ENCODE measurements around the gene SUPT4H1.

The SUPT4H1 gene

DNA sequence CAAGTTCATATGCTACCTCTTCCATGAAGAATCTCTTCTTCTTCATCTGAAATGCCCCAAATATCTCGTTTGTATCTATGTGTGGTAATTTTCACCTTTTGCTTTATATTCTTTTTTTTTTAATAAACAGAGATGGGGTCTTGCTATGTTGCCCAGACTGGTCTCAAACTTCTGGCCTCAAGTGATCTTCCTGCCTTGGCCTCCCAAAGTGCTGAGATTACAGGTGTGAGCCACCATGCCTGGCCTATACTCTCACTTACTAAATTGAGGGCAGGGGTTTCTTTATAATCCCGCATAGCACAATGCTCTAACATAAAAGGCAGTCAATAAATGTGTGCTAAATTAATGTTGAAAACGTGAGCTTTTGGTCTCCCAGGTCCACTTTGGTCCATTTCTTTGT lies 34.7 kb upstream of the SUPT4H1 start:
- POLR2A ChIA-PET = no interaction called here
- WGBS (ENCODE audit: insufficient coverage) = 90% methylated on average over 1 of the region's 3 CpGs

DNA sequence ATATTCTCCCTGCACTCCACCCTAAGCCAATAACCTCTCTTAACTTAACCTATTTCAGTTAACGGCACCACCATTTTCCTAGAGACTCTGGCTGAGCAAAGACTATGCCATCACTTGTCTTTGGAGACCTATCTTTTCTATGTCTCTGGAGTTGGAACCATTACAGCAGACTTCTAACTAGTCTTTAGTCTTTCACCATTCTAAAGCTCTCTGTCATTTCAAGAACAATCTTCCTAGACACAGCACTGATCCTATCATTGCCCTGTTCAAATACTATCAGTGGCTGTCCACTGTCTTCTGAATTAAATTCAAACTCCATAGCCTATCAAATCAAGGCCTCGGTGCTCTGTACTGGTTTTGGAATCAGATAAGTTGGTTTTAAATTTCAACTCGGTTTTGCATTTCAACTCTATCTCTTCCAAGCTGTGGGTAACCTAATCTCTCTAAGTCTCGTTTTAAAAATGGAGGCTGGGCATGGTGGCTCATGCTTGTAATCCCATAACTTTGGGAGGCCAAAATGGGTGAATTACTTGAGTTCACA lies 33.4 kb upstream of the SUPT4H1 start:
- Histone ChIP-seq H3K36me3 (ENCODE audit: control insufficient read depth in 4 of 4, insufficient read depth in 4 of 4, low read length in 3 of 4) (no peaks in the 10 kb centered on the region), H3K4me3 (ENCODE audit: control insufficient read depth in 1 of 7, extremely low read depth in 1 of 7, insufficient read depth in 4 of 7, low read depth in 2 of 7, low read length in 6 of 7) (no peak overlapping the region), H3K9me3 (ENCODE audit: control extremely low read depth in 1 of 5, control insufficient read depth in 4 of 5, insufficient read depth in 2 of 5, low read depth in 1 of 5, low read length in 4 of 5) (peaks cover 0 to 1% (median 0%) of the 10 kb centered on the region in 5 experiments), H3K4me1 (ENCODE audit: control extremely low read depth in 1 of 4, control insufficient read depth in 4 of 4, insufficient read depth in 4 of 4, low read length in 3 of 4) (peaks cover 0 to 11% (median 5%) of the 10 kb centered on the region in 4 experiments), H3K27me3 (replicated peaks in 2 of 5; ENCODE audit: control insufficient read depth in 4 of 5, insufficient read depth in 5 of 5, low read length in 4 of 5) (no peaks in the 10 kb centered on the region), H3K27ac (ENCODE audit: insufficient read depth in 1 of 2, low read depth in 1 of 2, low read length in 2 of 2, poor library complexity in 1 of 2, severe bottlenecking in 2 of 2) (no peak overlapping the region)
- ChIA-PET CTCF (interaction anchor here (1.0 to 2.1 kb wide), 2 partner anchors 10 to 48 kb away, joined by 3 to 4 read pairs; no protein-coding TSS in a partner anchor), POLR2A (no interaction called here)
- DNase-seq = no peak
- WGBS (ENCODE audit: insufficient coverage) = 96% methylated on average over 3 of the region's 4 CpGs

More for the DNA sequence above, 34.7 kb upstream of the SUPT4H1 start:
- Histone ChIP-seq H3K27ac (ENCODE audit: insufficient read depth in 1 of 2, low read depth in 1 of 2, low read length in 2 of 2, poor library complexity in 1 of 2, severe bottlenecking in 2 of 2) (no peak overlapping the region), H3K9me3 (ENCODE audit: control extremely low read depth in 1 of 5, control insufficient read depth in 4 of 5, insufficient read depth in 2 of 5, low read depth in 1 of 5, low read length in 4 of 5) (peaks cover 0 to 1% (median 0%) of the 10 kb centered on the region in 5 experiments), H3K36me3 (ENCODE audit: control insufficient read depth in 4 of 4, insufficient read depth in 4 of 4, low read length in 3 of 4) (no peaks in the 10 kb centered on the region), H3K27me3 (replicated peaks in 2 of 5; ENCODE audit: control insufficient read depth in 4 of 5, insufficient read depth in 5 of 5, low read length in 4 of 5) (no peaks in the 10 kb centered on the region), H3K4me1 (ENCODE audit: control extremely low read depth in 1 of 4, control insufficient read depth in 4 of 4, insufficient read depth in 4 of 4, low read length in 3 of 4) (peaks cover 0 to 17% (median 5%) of the 10 kb centered on the region in 4 experiments), H3K4me3 (ENCODE audit: control insufficient read depth in 1 of 7, extremely low read depth in 1 of 7, insufficient read depth in 4 of 7, low read depth in 2 of 7, low read length in 6 of 7) (no peak overlapping the region)
- CTCF ChIA-PET = no interaction called here
- no peak for DNase-seq

DNA sequence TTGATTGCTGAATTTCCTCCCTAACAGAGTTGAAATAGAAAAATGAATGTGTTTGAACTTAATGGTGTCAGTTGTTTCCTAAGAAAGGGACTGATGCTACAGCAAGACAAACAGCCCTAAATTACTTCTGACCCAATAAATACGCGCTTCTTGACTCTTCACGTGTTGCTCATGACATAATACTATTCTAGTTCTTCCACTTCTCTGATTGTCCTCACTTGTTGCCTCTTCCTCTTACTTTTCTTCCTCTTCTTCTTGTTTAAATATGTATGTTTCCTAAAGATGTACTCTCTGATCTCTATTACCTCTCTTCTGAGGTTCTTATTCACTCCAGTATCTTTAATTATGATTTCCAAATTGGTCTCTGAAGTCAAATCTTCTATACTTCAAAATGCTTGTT lies 32.9 kb upstream of the SUPT4H1 start:
- CTCF ChIA-PET = interaction anchor here (0.6 to 2.1 kb wide), 4 partner anchors 10 to 158 kb away, joined by 3 to 4 read pairs (median 4); partner anchors contain the start of gene RNF43
- DNase-seq = no peak
- Histone ChIP-seq H3K9me3 (ENCODE audit: control extremely low read depth in 1 of 5, control insufficient read depth in 4 of 5, insufficient read depth in 2 of 5, low read depth in 1 of 5, low read length in 4 of 5) (peaks cover 0 to 1% (median 0%) of the 10 kb centered on the region in 5 experiments), H3K4me3 (ENCODE audit: control insufficient read depth in 1 of 7, extremely low read depth in 1 of 7, insufficient read depth in 4 of 7, low read depth in 2 of 7, low read length in 6 of 7) (no peak overlapping the region), H3K27ac (ENCODE audit: insufficient read depth in 1 of 2, low read depth in 1 of 2, low read length in 2 of 2, poor library complexity in 1 of 2, severe bottlenecking in 2 of 2) (no peak overlapping the region), H3K36me3 (ENCODE audit: control insufficient read depth in 4 of 4, insufficient read depth in 4 of 4, low read length in 3 of 4) (no peaks in the 10 kb centered on the region), H3K4me1 (ENCODE audit: control extremely low read depth in 1 of 4, control insufficient read depth in 4 of 4, insufficient read depth in 4 of 4, low read length in 3 of 4) (peaks cover 0 to 11% (median 5%) of the 10 kb centered on the region in 4 experiments), H3K27me3 (replicated peaks in 2 of 5; ENCODE audit: control insufficient read depth in 4 of 5, insufficient read depth in 5 of 5, low read length in 4 of 5) (no peaks in the 10 kb centered on the region)
- no CpG with 5 or more reads among the region's 3 CpGs for WGBS (ENCODE audit: insufficient coverage)
- POLR2A ChIA-PET = no interaction called here

DNA sequence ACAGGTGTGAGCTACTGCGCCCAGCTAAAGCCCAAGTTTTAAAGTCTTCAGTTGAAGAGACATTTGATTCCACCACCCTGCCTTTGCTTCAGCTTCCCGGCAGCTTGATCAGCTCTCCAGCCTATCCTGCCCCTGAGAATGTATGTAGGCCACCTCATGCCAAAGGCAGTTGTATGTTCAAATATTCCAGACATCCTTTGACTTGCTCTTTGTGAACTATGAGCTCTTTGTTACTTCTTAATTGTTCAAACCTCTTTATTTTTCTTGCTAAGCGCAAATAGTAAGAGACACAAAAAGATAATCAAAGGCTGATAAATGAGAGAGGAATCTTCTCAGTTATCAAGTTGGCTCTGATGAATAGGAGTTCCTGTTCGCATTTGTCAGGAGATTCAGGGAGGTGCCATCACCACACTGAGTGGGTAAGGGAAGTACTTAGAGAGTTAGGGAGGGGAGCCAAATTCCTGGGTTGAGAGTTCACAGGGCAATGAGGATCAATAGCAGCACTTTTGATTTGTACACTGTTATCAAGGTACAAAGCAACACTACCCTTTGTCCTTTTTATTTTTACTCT lies 32.0 kb upstream of the SUPT4H1 start:
- peaks cover 5 to 17% (median 11%) of the 10 kb centered on the region in 4 experiments for H3K4me1 ChIP-seq (ENCODE audit: control extremely low read depth in 1 of 4, control insufficient read depth in 4 of 4, insufficient read depth in 4 of 4, low read length in 3 of 4)
- 77% methylated on average over 3 of the region's 4 CpGs for WGBS (ENCODE audit: insufficient coverage)
- no peak overlapping the region for H3K27ac ChIP-seq (ENCODE audit: insufficient read depth in 1 of 2, low read depth in 1 of 2, low read length in 2 of 2, poor library complexity in 1 of 2, severe bottlenecking in 2 of 2)
- no peak for DNase-seq
- ChIA-PET POLR2A (no interaction called here), CTCF (interaction anchor here (0.6 to 2.1 kb wide), 6 partner anchors 11 to 157 kb away, joined by 3 to 4 read pairs (median 4); partner anchors contain the start of gene RNF43)
- no peaks in the 10 kb centered on the region for H3K27me3 ChIP-seq (replicated peaks in 2 of 5; ENCODE audit: control insufficient read depth in 4 of 5, insufficient read depth in 5 of 5, low read length in 4 of 5)
- no peaks in the 10 kb centered on the region for H3K36me3 ChIP-seq (ENCODE audit: control insufficient read depth in 4 of 4, insufficient read depth in 4 of 4, low read length in 3 of 4)
- H3K9me3 ChIP-seq (ENCODE audit: control extremely low read depth in 1 of 5, control insufficient read depth in 4 of 5, insufficient read depth in 2 of 5, low read depth in 1 of 5, low read length in 4 of 5) = peaks cover 0 to 1% (median 0%) of the 10 kb centered on the region in 5 experiments
- H3K4me3 ChIP-seq (ENCODE audit: control insufficient read depth in 1 of 7, extremely low read depth in 1 of 7, insufficient read depth in 4 of 7, low read depth in 2 of 7, low read length in 6 of 7) = no peak overlapping the region

DNA sequence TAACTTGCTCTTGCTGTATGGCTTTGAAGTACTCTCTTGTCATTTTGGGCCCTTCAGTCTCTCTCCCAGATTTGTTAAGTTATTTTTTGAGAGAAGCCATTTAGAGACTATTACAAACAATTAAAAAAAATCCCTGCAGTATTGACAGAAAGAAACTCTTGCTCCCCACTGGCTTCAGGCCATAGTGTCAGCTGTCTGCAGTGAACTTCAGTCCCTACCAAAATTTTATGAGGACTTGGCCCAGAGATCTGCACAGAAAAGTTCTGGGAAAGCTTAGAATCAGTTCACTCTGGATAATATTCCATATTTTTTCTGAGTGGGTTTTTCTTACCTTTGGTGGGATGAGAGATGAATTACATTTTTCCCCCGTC lies 30.9 kb upstream of the SUPT4H1 start:
- H3K27me3 ChIP-seq (replicated peaks in 2 of 5; ENCODE audit: control insufficient read depth in 4 of 5, insufficient read depth in 5 of 5, low read length in 4 of 5) = no peaks in the 10 kb centered on the region
- DNase-seq = no peak
- 80% methylated on average over 1 of the region's 1 CpG for WGBS (ENCODE audit: insufficient coverage)
- H3K4me3 ChIP-seq (ENCODE audit: control insufficient read depth in 1 of 7, extremely low read depth in 1 of 7, insufficient read depth in 4 of 7, low read depth in 2 of 7, low read length in 6 of 7) = no peak overlapping the region
- H3K4me1 ChIP-seq (ENCODE audit: control extremely low read depth in 1 of 4, control insufficient read depth in 4 of 4, insufficient read depth in 4 of 4, low read length in 3 of 4) = peaks cover 8 to 22% (median 15%) of the 10 kb centered on the region in 4 experiments
- peaks cover 0 to 1% (median 0%) of the 10 kb centered on the region in 5 experiments for H3K9me3 ChIP-seq (ENCODE audit: control extremely low read depth in 1 of 5, control insufficient read depth in 4 of 5, insufficient read depth in 2 of 5, low read depth in 1 of 5, low read length in 4 of 5)
- ChIA-PET POLR2A (no interaction called here), CTCF (interaction anchor here (1.1 to 1.7 kb wide), 2 partner anchors 35 to 184 kb away, joined by 3 to 4 read pairs; no protein-coding TSS in a partner anchor)
- H3K27ac ChIP-seq (ENCODE audit: insufficient read depth in 1 of 2, low read depth in 1 of 2, low read length in 2 of 2, poor library complexity in 1 of 2, severe bottlenecking in 2 of 2) = no peak overlapping the region
- H3K36me3 ChIP-seq (ENCODE audit: control insufficient read depth in 4 of 4, insufficient read depth in 4 of 4, low read length in 3 of 4) = no peaks in the 10 kb centered on the region

DNA sequence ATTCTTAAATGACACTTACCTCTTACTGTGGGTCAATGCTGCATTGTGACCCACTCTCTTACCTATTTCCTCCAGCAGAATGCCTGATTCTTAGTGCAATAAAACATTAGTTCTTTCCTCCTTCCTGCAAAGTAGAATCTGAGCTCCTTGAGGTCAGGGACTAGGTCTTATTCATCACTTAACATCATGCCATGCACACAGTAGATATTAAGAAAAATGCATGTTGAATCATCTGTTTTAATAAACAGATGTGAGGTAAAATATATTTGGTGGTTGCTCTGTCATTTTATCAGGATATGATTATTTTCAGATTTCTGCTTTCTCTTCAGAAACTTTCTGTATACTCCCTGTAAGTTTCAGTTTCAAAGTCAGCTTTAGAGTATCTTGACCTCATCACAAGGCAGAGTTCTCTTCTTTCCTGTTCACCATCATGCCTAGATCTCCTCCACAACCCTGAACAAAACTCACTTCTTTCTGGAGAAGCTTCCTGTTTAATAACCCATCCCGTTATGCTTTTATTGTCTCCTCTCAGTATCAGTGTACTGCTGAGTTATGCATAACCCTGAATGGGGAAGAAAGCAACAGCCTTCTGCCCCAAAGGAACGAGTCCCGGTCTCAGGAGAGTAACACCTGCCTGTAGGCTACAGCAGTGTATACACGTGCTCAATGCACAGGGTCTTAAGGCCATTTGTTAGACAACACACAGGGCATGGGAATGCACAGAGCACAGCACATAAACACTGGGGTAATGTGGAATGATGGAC lies 30.3 kb upstream of the SUPT4H1 start:
- H3K4me1 ChIP-seq (ENCODE audit: control extremely low read depth in 1 of 4, control insufficient read depth in 4 of 4, insufficient read depth in 4 of 4, low read length in 3 of 4) = peaks cover 8 to 23% (median 15%) of the 10 kb centered on the region in 4 experiments
- H3K9me3 ChIP-seq (ENCODE audit: control extremely low read depth in 1 of 5, control insufficient read depth in 4 of 5, insufficient read depth in 2 of 5, low read depth in 1 of 5, low read length in 4 of 5) = peaks cover 0 to 1% (median 0%) of the 10 kb centered on the region in 5 experiments
- H3K4me3 ChIP-seq (ENCODE audit: control insufficient read depth in 1 of 7, extremely low read depth in 1 of 7, insufficient read depth in 4 of 7, low read depth in 2 of 7, low read length in 6 of 7) = no peak overlapping the region
- no peak for DNase-seq
- 82% methylated on average over 3 of the region's 4 CpGs for WGBS (ENCODE audit: insufficient coverage)
- ChIA-PET POLR2A (interaction anchor here (0.6 kb wide), 1 partner anchor 52 kb away, joined by 3 read pairs; no protein-coding TSS in a partner anchor), CTCF (interaction anchor here (1.1 to 1.7 kb wide), 3 partner anchors 13 to 184 kb away, joined by 3 to 4 read pairs (median 3); no protein-coding TSS in a partner anchor)
- H3K27me3 ChIP-seq (replicated peaks in 2 of 5; ENCODE audit: control insufficient read depth in 4 of 5, insufficient read depth in 5 of 5, low read length in 4 of 5) = no peaks in the 10 kb centered on the region
- H3K27ac ChIP-seq (ENCODE audit: insufficient read depth in 1 of 2, low read depth in 1 of 2, low read length in 2 of 2, poor library complexity in 1 of 2, severe bottlenecking in 2 of 2) = no peak overlapping the region
- no peaks in the 10 kb centered on the region for H3K36me3 ChIP-seq (ENCODE audit: control insufficient read depth in 4 of 4, insufficient read depth in 4 of 4, low read length in 3 of 4)
